GM12801 (cell line): Measurements from ENCODE around the gene C13orf42.

Experiments used
- TF ChIP-seq, protein P1 (sequence below): IDR thresholded peaks from one replicate; pipeline ENCODE4 v1.5.1; 2011; ENCODE audit warnings: control low read depth; ENCODE audit not compliant: insufficient read length; ENCODE audit errors: extremely low read depth

The C13orf42 gene

DNA sequence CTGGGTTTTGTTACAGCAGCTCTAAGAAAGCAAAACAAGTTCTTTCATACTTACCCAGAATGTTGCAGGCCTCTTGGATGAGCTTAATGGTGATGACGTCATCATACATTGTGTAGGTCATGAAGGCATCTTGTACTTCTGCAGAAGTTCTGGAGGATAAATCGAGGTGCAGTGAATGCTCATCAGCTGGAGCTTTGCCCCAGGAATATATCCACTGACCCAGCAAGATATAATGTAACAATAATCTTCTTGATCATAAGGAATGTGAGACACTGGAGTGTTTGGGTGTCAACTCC is 63.0 kb downstream of the C13orf42 start:
- TF ChIP-seq, protein P1, sequence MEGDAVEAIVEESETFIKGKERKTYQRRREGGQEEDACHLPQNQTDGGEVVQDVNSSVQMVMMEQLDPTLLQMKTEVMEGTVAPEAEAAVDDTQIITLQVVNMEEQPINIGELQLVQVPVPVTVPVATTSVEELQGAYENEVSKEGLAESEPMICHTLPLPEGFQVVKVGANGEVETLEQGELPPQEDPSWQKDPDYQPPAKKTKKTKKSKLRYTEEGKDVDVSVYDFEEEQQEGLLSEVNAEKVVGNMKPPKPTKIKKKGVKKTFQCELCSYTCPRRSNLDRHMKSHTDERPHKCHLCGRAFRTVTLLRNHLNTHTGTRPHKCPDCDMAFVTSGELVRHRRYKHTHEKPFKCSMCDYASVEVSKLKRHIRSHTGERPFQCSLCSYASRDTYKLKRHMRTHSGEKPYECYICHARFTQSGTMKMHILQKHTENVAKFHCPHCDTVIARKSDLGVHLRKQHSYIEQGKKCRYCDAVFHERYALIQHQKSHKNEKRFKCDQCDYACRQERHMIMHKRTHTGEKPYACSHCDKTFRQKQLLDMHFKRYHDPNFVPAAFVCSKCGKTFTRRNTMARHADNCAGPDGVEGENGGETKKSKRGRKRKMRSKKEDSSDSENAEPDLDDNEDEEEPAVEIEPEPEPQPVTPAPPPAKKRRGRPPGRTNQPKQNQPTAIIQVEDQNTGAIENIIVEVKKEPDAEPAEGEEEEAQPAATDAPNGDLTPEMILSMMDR: no peak

DNA sequence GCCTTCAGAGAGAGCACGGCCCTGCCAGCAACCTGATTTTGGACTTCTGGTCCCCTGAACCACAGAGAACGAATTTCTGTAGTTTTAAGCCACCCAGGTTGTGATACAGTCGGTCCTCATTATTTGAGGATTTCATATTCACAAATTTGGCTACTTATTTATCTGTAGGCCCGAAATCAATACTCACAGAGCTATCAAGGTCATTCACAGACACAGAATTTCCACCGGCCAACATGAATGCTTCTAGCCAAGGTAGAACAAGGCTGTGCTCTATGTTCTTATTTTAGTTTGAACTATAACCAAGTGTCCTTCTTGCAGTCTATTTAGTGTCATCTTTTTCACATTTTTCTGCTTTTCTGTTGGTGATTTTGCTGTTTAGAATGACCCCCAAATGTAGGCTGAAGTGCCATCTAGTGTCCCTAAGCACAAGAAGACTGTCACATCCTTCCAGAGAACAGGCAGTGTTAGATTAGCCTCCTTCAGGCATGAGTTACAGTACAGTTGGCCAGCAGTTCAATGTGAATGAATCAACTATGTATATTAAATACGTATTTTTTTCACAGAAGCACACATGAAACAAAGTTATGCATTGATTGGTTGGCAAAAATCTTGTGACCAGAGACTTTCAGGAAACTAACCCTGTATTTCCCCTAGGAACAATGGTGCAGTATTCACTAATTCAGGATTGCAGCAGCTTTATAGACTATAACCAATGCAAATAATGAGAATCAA is 63.5 kb downstream of the C13orf42 start:
- TF ChIP-seq, protein P1: no peak

DNA sequence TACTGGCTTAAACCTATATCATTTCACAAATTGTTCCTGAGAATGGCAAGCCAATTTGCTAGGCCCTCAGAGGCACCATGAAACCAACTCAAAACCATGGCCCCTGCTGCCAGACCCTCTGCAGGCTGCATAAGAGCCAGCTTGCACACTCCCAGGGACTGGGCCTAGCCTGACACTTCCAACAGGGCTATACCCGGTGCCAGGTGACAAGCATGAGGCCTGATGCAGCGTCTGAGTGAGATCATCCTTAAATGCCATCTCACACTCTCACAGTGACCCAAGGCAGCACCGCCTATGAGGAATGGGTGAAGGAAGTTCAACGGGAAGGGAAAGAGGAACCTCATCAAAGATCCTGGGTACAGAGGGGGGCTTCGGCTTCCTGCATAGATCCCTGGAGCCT is 65.6 kb downstream of the C13orf42 start:
- TF ChIP-seq, protein P1: no peak

DNA sequence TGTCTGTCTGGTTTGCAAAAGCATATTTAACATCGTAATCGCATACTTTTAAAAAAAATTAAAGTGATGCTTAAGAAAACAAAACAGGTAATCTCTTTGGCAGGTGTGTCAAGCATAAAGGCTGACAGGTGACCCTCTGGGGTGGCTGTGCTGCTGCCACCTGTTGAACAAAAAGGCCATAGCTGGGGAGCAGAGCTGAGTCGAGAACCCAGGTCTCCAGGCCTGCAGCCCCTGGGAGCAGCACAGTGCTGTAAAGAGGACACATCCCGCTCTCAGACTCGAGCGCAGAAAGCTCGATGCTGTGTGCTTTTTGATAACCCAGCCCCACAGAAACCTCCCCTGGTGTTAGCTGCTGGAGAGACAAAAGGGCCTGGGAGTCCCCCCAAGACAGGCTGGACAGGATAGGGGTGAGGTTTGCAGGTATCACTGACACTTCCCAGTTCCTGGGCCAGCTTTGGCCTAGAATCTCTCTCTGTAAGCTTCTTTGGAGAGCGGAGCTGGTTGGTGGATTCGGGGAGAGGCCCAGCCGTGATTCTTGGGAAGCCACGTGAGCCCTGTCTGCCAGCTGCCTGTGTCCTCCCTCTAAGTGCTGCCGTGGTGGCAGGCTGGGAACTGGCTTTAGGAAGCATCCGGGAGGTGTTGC is 66.9 kb downstream of the C13orf42 start:
- TF ChIP-seq, protein P1: no peak

DNA sequence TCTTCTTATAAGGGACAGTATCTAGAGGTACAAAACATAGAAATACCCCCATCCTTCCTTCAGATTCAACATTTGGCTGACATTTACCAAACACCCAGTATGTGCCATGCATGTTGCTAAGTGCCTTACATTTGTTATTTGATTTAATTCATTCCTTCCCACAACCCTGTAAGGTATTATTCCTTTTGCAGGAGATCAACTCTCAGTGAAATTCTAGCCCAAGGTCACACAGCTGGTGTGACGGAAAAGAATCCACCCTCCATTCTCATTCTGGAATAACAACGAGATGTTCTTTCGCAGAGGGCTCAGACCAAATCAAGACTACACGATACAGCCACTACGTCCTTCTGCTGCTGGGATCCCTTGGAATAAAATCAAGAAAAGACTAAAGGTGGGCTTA is 67.8 kb downstream of the C13orf42 start:
- TF ChIP-seq, protein P1: no peak

DNA sequence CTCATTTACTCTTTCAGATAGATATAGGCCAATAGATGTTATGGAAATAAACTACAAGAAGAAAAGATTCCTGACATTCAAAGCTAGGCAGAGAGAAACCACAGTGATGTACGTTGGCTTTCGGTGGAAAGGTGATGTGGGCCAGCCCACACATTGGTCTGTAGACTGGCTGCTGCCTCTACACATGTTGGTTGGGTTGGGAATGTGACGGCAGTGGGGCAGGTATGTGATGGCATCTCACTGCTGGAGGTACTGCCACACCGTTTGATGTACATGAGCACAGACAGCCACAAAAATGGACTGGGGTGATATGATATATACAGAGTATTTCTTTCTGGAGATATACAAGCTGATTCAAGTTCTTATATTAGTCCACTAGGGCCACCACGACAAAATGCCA is 69.4 kb downstream of the C13orf42 start:
- TF ChIP-seq, protein P1: no peak

DNA sequence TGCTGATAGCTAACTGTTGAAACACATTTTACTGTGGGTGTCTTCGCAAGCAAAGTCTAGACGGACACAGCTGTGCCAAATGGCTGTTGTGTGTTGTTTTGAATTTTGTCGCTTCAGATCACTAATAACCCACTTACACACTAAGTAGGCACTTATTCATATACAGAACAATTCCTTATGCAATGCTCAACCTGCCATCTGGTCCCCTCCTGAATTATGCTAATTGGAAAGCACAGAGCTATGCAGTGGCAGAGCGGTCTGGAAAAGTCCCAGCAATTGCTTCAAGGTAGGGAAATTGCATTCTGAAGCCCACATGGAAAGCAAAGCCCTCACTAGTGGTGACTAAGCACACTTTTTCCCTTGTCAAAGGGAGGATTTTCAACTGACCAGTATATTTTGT is 69.9 kb downstream of the C13orf42 start:
- TF ChIP-seq, protein P1: no peak
